Measurements from ENCODE around the gene VIPR2.

The VIPR2 gene

GRCh38 chr7:159045839-159046238, 98.8 kb downstream of the VIPR2 start:
- no peak for DNase-seq (ENCODE audit: low read depth)
- no peak for TF ChIP-seq CTCF (IDR thresholded peaks at IDR 0.05; ENCODE audit: control insufficient read depth, extremely low read depth, insufficient read depth)

GRCh38 chr7:159042581-159043101, 102.0 kb downstream of the VIPR2 start:
- DNase-seq (ENCODE audit: low read depth): no peak
- H3K4me3 ChIP-seq (ENCODE audit: low read depth, low read length): no peak overlapping the region
- no peak for TF ChIP-seq CTCF (IDR thresholded peaks at IDR 0.05; ENCODE audit: control insufficient read depth, extremely low read depth, insufficient read depth)

More at GRCh38 chr7:159045839-159046238, 98.8 kb downstream of the VIPR2 start:
- no peak overlapping the region for H3K4me3 ChIP-seq (ENCODE audit: low read depth, low read length)

- no peak overlapping the region for H3K4me3 ChIP-seq (ENCODE audit: low read depth, low read length)
- no peak for TF ChIP-seq CTCF (IDR thresholded peaks at IDR 0.05; ENCODE audit: control insufficient read depth, extremely low read depth, insufficient read depth)
- no peak for DNase-seq (ENCODE audit: low read depth)
These were observed 102.6 kb downstream of the VIPR2 start for GRCh38 chr7:159042103-159042502.

- no peak for DNase-seq (ENCODE audit: low read depth)
- no peak for TF ChIP-seq CTCF (IDR thresholded peaks at IDR 0.05; ENCODE audit: control insufficient read depth, extremely low read depth, insufficient read depth)
- H3K4me3 ChIP-seq (ENCODE audit: low read depth, low read length): no peak overlapping the region
These were observed 103.6 kb downstream of the VIPR2 start for GRCh38 chr7:159040912-159041711.

- TF ChIP-seq CTCF (IDR thresholded peaks at IDR 0.05; ENCODE audit: control insufficient read depth, extremely low read depth, insufficient read depth): no peak
- H3K4me3 ChIP-seq (ENCODE audit: low read depth, low read length): no peak overlapping the region
- DNase-seq (ENCODE audit: low read depth): no peak
These were observed 104.5 kb downstream of the VIPR2 start for GRCh38 chr7:159040146-159040545.

GRCh38 chr7:159039716-159040115, 105.0 kb downstream of the VIPR2 start:
- no peak overlapping the region for H3K4me3 ChIP-seq (ENCODE audit: low read depth, low read length)
- no peak for TF ChIP-seq CTCF (IDR thresholded peaks at IDR 0.05; ENCODE audit: control insufficient read depth, extremely low read depth, insufficient read depth)
- DNase-seq (ENCODE audit: low read depth): no peak
